Activated CD4-positive, alpha-beta memory T cell treated with anti-CD3 and anti-CD28 coated beads, Interleukin-2, amount 10 ng/mL, durations not matched to agents 7 days and 5 days (primary cell): ENCODE results near the gene PCSK6. TPM values are rescaled to one million over a fixed set of nuclear protein-coding genes. Genes with fewer than 3 reads are reported as not detected.

Experiments
- CTCF ChIA-PET: fragments of 350-600 bp; sonication (Branson Sonifier 250); formaldehyde crosslinking; loops from one replicate; lab custom pipeline; 2021; ENCODE audit warnings: antibody characterized with exemption, inconsistent platforms; lab: Charles Lee
- POLR2A ChIA-PET: fragments of 350-600 bp; sonication (Branson Sonifier 250); formaldehyde crosslinking; loops from one replicate; lab custom pipeline; 2021; ENCODE audit warnings: antibody characterized with exemption; lab: Charles Lee
- DNase-seq: peaks from one replicate; pipeline ENCODE4 v3.0.0-alpha.2; 2020
- H3K27ac Mint-ChIP-seq: one replicate; pipeline ENCODE4 v1.8.0; 2021; ENCODE audit warnings: mild to moderate bottlenecking, mixed read lengths
- H3K27me3 Mint-ChIP-seq: one replicate; pipeline ENCODE4 v1.8.0; 2021; ENCODE audit warnings: mixed read lengths
- H3K36me3 Mint-ChIP-seq: one replicate; pipeline ENCODE4 v1.8.0; 2021; ENCODE audit warnings: low read depth, mixed read lengths
- H3K4me1 Mint-ChIP-seq: one replicate; pipeline ENCODE4 v1.8.0; 2021; ENCODE audit warnings: mixed read lengths
- H3K4me3 Mint-ChIP-seq: one replicate; pipeline ENCODE4 v1.8.0; 2021; ENCODE audit warnings: mild to moderate bottlenecking, mixed read lengths
- H3K9me3 Mint-ChIP-seq: one replicate; pipeline ENCODE4 v1.8.0; 2021; ENCODE audit warnings: mixed read lengths
- total RNA-seq, 2 experiments: library from RNA; stranded (reverse); gene quantifications; one replicate each; pipeline ENCODE4 v1.2.3, GENCODE V29; 2021

Gene PCSK6
- total RNA-seq, 2 experiments from 2014 or later: 0.53 to 0.58 TPM

DNA sequence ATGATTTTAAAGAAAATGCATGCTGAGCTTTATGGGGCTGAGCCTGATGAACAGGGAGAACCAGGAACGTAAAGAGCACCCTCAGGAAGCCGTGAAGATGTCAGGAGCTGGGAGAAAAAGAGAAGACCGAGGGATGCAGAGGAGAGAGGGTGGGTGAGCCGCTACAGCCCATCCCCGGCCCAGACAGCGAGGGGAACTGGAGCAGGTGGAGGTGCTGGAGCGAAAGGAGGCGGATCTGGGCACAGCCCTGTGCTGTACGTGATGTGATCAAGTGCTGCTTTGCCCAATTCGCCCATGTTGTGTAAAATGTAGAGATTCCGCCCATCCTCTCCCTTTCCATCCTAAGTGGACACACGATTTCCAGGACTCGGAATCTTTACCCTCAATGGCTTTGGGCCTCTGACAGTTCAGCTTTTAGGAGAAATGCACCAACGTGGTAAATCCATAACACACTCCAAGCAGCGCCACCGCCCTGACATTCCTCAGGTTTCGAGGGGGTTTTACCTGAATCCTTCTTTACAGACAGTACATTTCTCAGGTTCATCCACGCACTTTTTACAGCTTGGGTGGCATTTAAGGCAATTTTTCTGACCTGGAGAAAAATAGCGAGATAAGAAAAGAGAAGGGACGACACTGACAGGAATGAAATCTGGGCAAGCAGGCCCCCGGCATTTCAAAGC is 167.4 kb downstream of the PCSK6 start:
- H3K4me1 Mint-ChIP-seq: peaks cover 16% of the 10 kb centered on the region
- H3K27me3 Mint-ChIP-seq: peaks cover 1% of the 10 kb centered on the region
- no peak for DNase-seq
- CTCF ChIA-PET: interaction anchor here (2.3 to 3.1 kb wide), 2 partner anchors 10 to 19 kb away, joined by 26 to 30 read pairs; no protein-coding TSS in a partner anchor
- no peak overlapping the region for H3K4me3 Mint-ChIP-seq
- H3K27ac Mint-ChIP-seq: no peak overlapping the region
- POLR2A ChIA-PET: no interaction called here
- H3K36me3 Mint-ChIP-seq: no peaks in the 10 kb centered on the region
- H3K9me3 Mint-ChIP-seq: no peaks in the 10 kb centered on the region

GRCh38 chr15:101320501-101321052 is 168.9 kb downstream of the PCSK6 start:
- ChIA-PET POLR2A (interaction anchor here (0.8 to 3.3 kb wide), 6 partner anchors 12 to 356 kb away, joined by 3 to 36 read pairs (median 4); partner anchors contain the start of gene SNRPA1), CTCF (interaction anchor here (0.6 to 3.2 kb wide), 32 partner anchors 10 to 399 kb away, joined by 3 to 31 read pairs (median 4); partner anchors contain the start of gene SNRPA1)
- Mint-ChIP-seq H3K9me3 (no peaks in the 10 kb centered on the region), H3K27ac (peak overlapping the region; percentile 83), H3K27me3 (peaks cover 1% of the 10 kb centered on the region), H3K36me3 (no peaks in the 10 kb centered on the region), H3K4me1 (peaks cover 16% of the 10 kb centered on the region), H3K4me3 (peak overlapping the region; percentile 69)
- peak; percentile 84 for DNase-seq

GRCh38 chr15:101318839-101319238 is 170.7 kb downstream of the PCSK6 start:
- Mint-ChIP-seq H3K4me1 (peaks cover 16% of the 10 kb centered on the region), H3K27ac (no peak overlapping the region), H3K4me3 (no peak overlapping the region), H3K36me3 (no peaks in the 10 kb centered on the region), H3K27me3 (peaks cover 1% of the 10 kb centered on the region), H3K9me3 (no peaks in the 10 kb centered on the region)
- ChIA-PET POLR2A (interaction anchor here (1.2 to 3.3 kb wide), 3 partner anchors 15 to 24 kb away, joined by 4 to 36 read pairs (median 6); partner anchors contain the start of gene SNRPA1), CTCF (interaction anchor here (1.1 to 3.2 kb wide), 9 partner anchors 12 to 322 kb away, joined by 3 to 31 read pairs (median 21); partner anchors contain the start of gene SNRPA1)
- DNase-seq: no peak

- no peaks in the 10 kb centered on the region for H3K9me3 Mint-ChIP-seq
- ChIA-PET CTCF (interaction anchor here (1.1 to 3.2 kb wide), 4 partner anchors 11 to 323 kb away, joined by 3 to 31 read pairs (median 14); no protein-coding TSS in a partner anchor), POLR2A (interaction anchor here (0.6 to 3.3 kb wide), 4 partner anchors 14 to 348 kb away, joined by 3 to 36 read pairs (median 4); partner anchors contain the start of gene SNRPA1)
- H3K27me3 Mint-ChIP-seq: peaks cover 1% of the 10 kb centered on the region
- H3K4me3 Mint-ChIP-seq: no peak overlapping the region
- no peak overlapping the region for H3K27ac Mint-ChIP-seq
- no peaks in the 10 kb centered on the region for H3K36me3 Mint-ChIP-seq
- no peak for DNase-seq
- peaks cover 16% of the 10 kb centered on the region for H3K4me1 Mint-ChIP-seq
These were observed 171.2 kb downstream of the PCSK6 start for GRCh38 chr15:101318147-101318819.

DNA sequence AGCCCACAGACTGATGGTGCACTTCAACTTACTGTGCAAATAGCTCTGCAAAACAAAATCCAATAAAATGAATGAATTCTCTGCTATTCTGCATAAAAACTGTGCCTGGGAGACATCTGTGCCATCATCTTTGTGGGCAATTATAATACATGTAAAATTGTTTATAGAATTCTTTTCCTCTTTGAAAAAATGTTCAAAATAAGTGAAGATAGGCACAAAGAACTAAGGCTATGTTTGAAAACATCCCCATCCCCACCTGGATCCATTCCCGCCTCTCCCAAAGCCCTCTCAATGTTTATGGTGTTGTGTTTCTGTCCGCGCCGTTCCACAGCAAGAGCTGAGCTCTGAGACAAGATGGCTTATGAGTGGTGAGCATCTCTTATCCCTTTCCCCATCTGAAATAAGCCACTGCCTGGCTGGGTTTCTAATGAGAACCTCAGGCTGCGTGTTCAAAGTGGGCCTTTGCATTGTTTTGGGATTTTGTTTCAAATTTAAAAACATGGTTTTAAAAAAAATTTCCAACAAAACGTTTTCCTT is 172.1 kb downstream of the PCSK6 start:
- POLR2A ChIA-PET: interaction anchor here (0.6 to 0.9 kb wide), 4 partner anchors 15 to 349 kb away, joined by 3 to 4 read pairs (median 3); partner anchors contain the start of gene SNRPA1
- CTCF ChIA-PET: interaction anchor here (1.1 kb wide), 1 partner anchor 309 kb away, joined by 3 read pairs; no protein-coding TSS in a partner anchor
- Mint-ChIP-seq H3K9me3 (no peaks in the 10 kb centered on the region), H3K4me1 (peaks cover 16% of the 10 kb centered on the region), H3K27me3 (peaks cover 1% of the 10 kb centered on the region), H3K27ac (no peak overlapping the region), H3K36me3 (no peaks in the 10 kb centered on the region), H3K4me3 (no peak overlapping the region)
- DNase-seq: no peak

- H3K36me3 Mint-ChIP-seq: no peaks in the 10 kb centered on the region
- H3K9me3 Mint-ChIP-seq: no peaks in the 10 kb centered on the region
- ChIA-PET POLR2A (interaction anchor here (0.7 to 1.2 kb wide), 3 partner anchors 14 to 112 kb away, joined by 3 to 4 read pairs (median 3); no protein-coding TSS in a partner anchor), CTCF (no interaction called here)
- no peak overlapping the region for H3K27ac Mint-ChIP-seq
- peaks cover 16% of the 10 kb centered on the region for H3K4me1 Mint-ChIP-seq
- DNase-seq: no peak
- H3K4me3 Mint-ChIP-seq: no peak overlapping the region
- H3K27me3 Mint-ChIP-seq: peaks cover 1% of the 10 kb centered on the region
These were observed 173.0 kb downstream of the PCSK6 start for GRCh38 chr15:101316529-101316928.

- peaks cover 1% of the 10 kb centered on the region for H3K27me3 Mint-ChIP-seq
- peaks cover 10% of the 10 kb centered on the region for H3K4me1 Mint-ChIP-seq
- ChIA-PET CTCF (no interaction called here), POLR2A (interaction anchor here (1.2 kb wide), 1 partner anchor 23 kb away, joined by 3 read pairs; no protein-coding TSS in a partner anchor)
- no peak for DNase-seq
- H3K4me3 Mint-ChIP-seq: no peak overlapping the region
- H3K9me3 Mint-ChIP-seq: no peaks in the 10 kb centered on the region
- H3K27ac Mint-ChIP-seq: no peak overlapping the region
- H3K36me3 Mint-ChIP-seq: no peaks in the 10 kb centered on the region
These were observed 173.8 kb downstream of the PCSK6 start for GRCh38 chr15:101315736-101316135.

DNA sequence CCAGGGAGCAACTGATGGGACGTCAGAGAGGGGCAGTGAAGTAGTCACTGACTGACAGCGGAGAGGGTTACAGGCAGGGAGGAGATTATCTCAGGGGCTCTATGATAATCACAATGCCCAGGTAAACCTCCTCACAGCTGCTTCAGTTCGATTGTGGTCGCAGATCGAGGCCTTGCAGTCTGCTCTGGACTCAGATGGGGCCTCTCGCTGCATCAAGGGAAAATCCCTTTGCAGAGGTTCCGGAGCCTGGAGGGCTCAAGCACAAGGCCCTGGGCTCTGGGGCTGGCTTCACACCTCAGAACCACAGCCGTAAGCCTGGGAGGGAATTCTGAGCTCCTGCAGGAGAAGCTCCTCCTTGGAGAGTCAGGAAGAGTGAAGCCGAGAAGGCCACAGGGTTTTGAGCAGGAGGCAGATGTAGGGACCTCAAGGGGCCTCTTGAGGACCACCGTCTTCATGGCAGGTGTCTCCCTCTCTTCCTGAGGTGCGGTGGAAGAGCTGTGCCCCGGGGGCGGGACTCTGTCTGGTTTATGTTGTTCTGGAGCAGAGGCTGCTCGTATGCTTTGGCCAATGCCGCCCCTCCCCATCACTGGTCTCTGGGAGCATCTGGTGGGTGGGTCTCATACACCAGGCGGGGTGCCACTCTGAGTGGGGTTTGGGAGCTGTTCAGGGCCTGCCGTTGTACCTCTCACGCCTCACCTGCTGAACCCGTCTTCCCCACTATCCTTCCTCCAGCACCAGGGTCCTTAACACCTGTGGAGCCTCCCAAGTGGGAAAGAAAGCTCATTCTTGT is 175.0 kb downstream of the PCSK6 start:
- H3K27me3 Mint-ChIP-seq: peaks cover 1% of the 10 kb centered on the region
- ChIA-PET CTCF (interaction anchor here (0.7 kb wide), 1 partner anchor 15 kb away, joined by 3 read pairs; no protein-coding TSS in a partner anchor), POLR2A (no interaction called here)
- H3K4me3 Mint-ChIP-seq: no peak overlapping the region
- peaks cover under 1% of the 10 kb centered on the region for H3K4me1 Mint-ChIP-seq
- H3K36me3 Mint-ChIP-seq: no peaks in the 10 kb centered on the region
- no peak for DNase-seq
- H3K27ac Mint-ChIP-seq: no peak overlapping the region
- H3K9me3 Mint-ChIP-seq: no peaks in the 10 kb centered on the region

- CTCF ChIA-PET: interaction anchor here (0.5 kb wide), 1 partner anchor 409 kb away, joined by 5 read pairs; no protein-coding TSS in a partner anchor
- DNase-seq: no peak
These were observed 176.3 kb downstream of the PCSK6 start for GRCh38 chr15:101313041-101313761.

GRCh38 chr15:101310508-101310907 is 179.0 kb downstream of the PCSK6 start:
- no peak for DNase-seq
- CTCF ChIA-PET: interaction anchor here (1.1 kb wide), 1 partner anchor 10 kb away, joined by 5 read pairs; no protein-coding TSS in a partner anchor
- Mint-ChIP-seq H3K27me3 (no peaks in the 10 kb centered on the region), H3K9me3 (no peaks in the 10 kb centered on the region), H3K27ac (no peak overlapping the region), H3K36me3 (no peaks in the 10 kb centered on the region), H3K4me1 (no peaks in the 10 kb centered on the region), H3K4me3 (no peak overlapping the region)
- POLR2A ChIA-PET: no interaction called here

More at GRCh38 chr15:101313041-101313761, 176.3 kb downstream of the PCSK6 start:
- Mint-ChIP-seq H3K4me1 (no peaks in the 10 kb centered on the region), H3K36me3 (no peaks in the 10 kb centered on the region), H3K9me3 (no peaks in the 10 kb centered on the region), H3K4me3 (no peak overlapping the region), H3K27ac (no peak overlapping the region), H3K27me3 (peaks cover 1% of the 10 kb centered on the region)
- POLR2A ChIA-PET: interaction anchor here (2.0 kb wide), 1 partner anchor 18 kb away, joined by 5 read pairs; the partner anchor contains the start of gene SNRPA1

- H3K27me3 Mint-ChIP-seq: no peaks in the 10 kb centered on the region
- CTCF ChIA-PET: interaction anchor here (1.1 kb wide), 1 partner anchor 11 kb away, joined by 5 read pairs; no protein-coding TSS in a partner anchor
These were observed 179.4 kb downstream of the PCSK6 start for GRCh38 chr15:101310161-101310480.

More at GRCh38 chr15:101310161-101310480, 179.4 kb downstream of the PCSK6 start:
- no peak for DNase-seq
- H3K27ac Mint-ChIP-seq: no peak overlapping the region
- no peaks in the 10 kb centered on the region for H3K9me3 Mint-ChIP-seq
- H3K36me3 Mint-ChIP-seq: no peaks in the 10 kb centered on the region
- H3K4me3 Mint-ChIP-seq: no peak overlapping the region
- no peaks in the 10 kb centered on the region for H3K4me1 Mint-ChIP-seq
- POLR2A ChIA-PET: no interaction called here
